ENCODE data around the gene MYO5A. TPM values are rescaled to one million over a fixed set of nuclear protein-coding genes. Genes with fewer than 3 reads are reported as not detected.
"Not testable (repeated sequence)": the region's sequence is repeated elsewhere in the genome, so short reads cannot be mapped to it uniquely, and the experiment has no call there.

MYO5A gene
- total and polyA plus RNA-seq, 4 donors, result 5.7 to 42.1 (median 22.0) TPM

DNA sequence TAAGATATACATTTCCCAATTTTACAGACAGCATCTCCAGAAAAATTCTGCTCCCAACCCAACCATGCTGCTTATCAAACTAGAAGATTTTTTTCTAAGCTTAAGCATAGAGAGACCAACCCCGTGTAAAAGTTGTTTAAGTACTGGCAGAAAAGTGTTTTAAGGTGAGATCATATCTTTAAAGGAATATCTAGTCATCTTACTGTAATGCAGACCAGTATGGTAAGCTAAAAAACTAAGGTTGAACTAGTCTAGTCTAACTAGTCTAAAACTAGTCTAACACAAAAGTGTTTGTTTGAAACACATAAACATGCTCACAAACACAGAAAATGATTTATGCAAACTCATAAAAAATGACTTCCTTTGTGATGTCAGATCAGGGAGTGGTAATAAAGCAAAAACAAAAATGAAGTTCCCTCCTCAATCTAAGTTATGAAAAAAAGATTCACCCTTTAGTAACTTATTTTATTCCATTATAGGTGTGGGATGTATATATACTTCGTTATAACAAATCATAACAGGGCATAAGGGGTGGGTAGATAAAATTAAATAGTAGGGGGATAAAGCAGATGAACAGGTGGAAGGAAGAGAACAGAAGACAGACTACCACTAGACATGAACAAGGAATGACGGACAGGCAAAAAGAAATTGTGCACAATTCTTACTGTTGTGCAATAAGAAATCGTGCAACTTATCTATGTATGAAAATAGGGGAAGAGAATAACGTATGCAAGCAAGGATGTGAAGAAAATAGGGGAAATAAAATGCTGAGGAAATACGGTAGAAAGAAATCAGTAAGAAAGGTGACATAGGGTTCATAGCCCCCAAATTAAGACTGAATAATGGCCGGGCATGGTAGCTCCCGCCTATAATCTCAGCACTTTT lies 10.0 kb downstream of the MYO5A start:
- DNase-seq (no peak), ATAC-seq (ENCODE audit: low FRiP score) (no peak)
- no peak overlapping the region for H3K4me3 ChIP-seq (ENCODE audit: low read length in 2 of 2)
- no peaks in the 10 kb centered on the region for H3K9me3 ChIP-seq (ENCODE audit: control insufficient read depth, low read length)
- no peaks in the 10 kb centered on the region for H3K27me3 ChIP-seq (ENCODE audit: control insufficient read depth in 1 of 2, insufficient read depth in 2 of 2, low read length in 1 of 2)
- WGBS, 2 donors, result 81 to 83% methylated on average over 8 of the region's 8 CpGs
- no peak overlapping the region for H3K27ac ChIP-seq (ENCODE audit: low read depth in 1 of 2, low read length in 2 of 2)
- intact Hi-C loops (cut with DNase I), result no loop called here
- H3K36me3 ChIP-seq (ENCODE audit: control insufficient read depth in 1 of 2, insufficient read depth in 2 of 2, low read length in 1 of 2), result no peaks in the 10 kb centered on the region
- H3K4me1 ChIP-seq (ENCODE audit: control insufficient read depth in 1 of 2, insufficient read depth in 2 of 2, low read length in 2 of 2), result no peaks in the 10 kb centered on the region

DNA sequence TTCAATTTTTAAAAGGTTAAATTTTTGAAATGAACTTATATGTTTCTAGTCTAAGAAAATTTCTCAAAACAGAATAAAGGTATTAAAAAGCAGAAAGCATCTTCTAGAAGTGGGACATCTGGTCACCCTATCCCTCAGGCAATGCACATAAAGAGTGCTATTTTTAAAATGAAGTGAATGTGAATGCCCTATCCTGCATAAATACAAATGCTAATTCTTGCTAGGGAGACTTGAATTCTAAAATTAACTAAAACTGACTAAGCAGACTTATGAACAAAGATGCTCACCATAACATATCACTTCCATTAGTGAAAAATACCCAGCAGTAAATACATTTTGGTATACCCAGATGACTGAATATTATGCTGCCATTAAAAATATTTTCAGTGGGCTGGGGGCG lies 11.7 kb downstream of the MYO5A start:
- no peak overlapping the region for H3K27ac ChIP-seq (ENCODE audit: low read depth in 1 of 2, low read length in 2 of 2)
- intact Hi-C loops (cut with DNase I), result no loop called here
- DNase-seq, result no peak
- no peak overlapping the region for H3K4me3 ChIP-seq (ENCODE audit: low read length in 2 of 2)
- H3K27me3 ChIP-seq (ENCODE audit: control insufficient read depth in 1 of 2, insufficient read depth in 2 of 2, low read length in 1 of 2), result no peaks in the 10 kb centered on the region
- WGBS, 2 donors, result 93 to 95% methylated on average over 1 of the region's 1 CpG
- H3K9me3 ChIP-seq (ENCODE audit: control insufficient read depth, low read length), result no peaks in the 10 kb centered on the region
- H3K4me1 ChIP-seq (ENCODE audit: control insufficient read depth in 1 of 2, insufficient read depth in 2 of 2, low read length in 2 of 2), result no peaks in the 10 kb centered on the region
- ATAC-seq (ENCODE audit: low FRiP score), result no peak
- no peaks in the 10 kb centered on the region for H3K36me3 ChIP-seq (ENCODE audit: control insufficient read depth in 1 of 2, insufficient read depth in 2 of 2, low read length in 1 of 2)

DNA sequence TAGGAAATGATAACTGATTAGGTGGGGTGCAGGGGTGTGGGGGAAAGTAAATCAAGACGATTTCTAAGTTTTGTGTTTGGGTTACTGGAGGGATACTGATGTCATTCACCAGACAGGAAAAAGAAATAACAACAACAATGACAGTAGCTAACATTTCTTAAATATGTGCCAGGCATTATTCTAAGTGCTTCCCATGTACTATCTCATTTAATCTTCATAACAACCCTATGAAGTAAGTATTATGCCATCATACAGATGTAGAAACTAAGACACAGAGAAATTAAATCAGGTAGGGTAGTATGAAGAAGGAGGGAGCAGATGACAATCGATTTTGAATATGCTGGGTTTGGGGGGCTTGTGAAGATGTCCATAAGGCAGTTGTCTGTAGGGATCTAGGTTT lies 13.3 kb downstream of the MYO5A start:
- Histone ChIP-seq H3K27ac (ENCODE audit: low read depth in 1 of 2, low read length in 2 of 2) (no peak overlapping the region), H3K9me3 (ENCODE audit: control insufficient read depth, low read length) (no peaks in the 10 kb centered on the region), H3K4me1 (ENCODE audit: control insufficient read depth in 1 of 2, insufficient read depth in 2 of 2, low read length in 2 of 2) (no peaks in the 10 kb centered on the region), H3K27me3 (ENCODE audit: control insufficient read depth in 1 of 2, insufficient read depth in 2 of 2, low read length in 1 of 2) (no peaks in the 10 kb centered on the region), H3K36me3 (ENCODE audit: control insufficient read depth in 1 of 2, insufficient read depth in 2 of 2, low read length in 1 of 2) (no peaks in the 10 kb centered on the region), H3K4me3 (ENCODE audit: low read length in 2 of 2) (no peak overlapping the region)
- intact Hi-C loops (cut with DNase I), result no loop called here
- DNase-seq (no peak), ATAC-seq (ENCODE audit: low FRiP score) (no peak)
- 82 to 98% methylated on average over 2 of the region's 2 CpGs for WGBS, 2 donors

DNA sequence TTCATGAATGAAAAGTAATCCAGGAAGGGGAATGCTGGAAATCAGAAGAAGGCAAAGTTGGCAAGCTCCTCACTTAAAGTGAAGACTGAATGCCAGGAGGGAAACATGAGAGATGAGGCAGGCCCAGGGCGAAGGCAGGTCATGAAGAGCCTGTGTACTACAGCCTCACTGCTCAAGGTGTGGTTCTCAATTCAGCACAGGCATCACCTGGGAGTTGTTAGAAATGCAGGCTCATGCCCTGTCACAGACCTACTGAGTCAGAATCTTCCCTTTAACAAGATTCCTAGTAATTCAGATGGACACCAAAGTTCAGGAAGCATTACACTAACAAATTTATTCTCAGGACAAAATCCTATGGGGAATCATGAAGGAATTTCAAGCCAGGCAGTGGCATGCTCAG lies 14.2 kb downstream of the MYO5A start:
- 79 to 93% methylated on average over 1 of the region's 1 CpG for WGBS, 2 donors
- intact Hi-C loops (cut with DNase I), result no loop called here
- no peak overlapping the region for H3K4me3 ChIP-seq (ENCODE audit: low read length in 2 of 2)
- ATAC-seq (ENCODE audit: low FRiP score), result no peak
- H3K36me3 ChIP-seq (ENCODE audit: control insufficient read depth in 1 of 2, insufficient read depth in 2 of 2, low read length in 1 of 2), result no peaks in the 10 kb centered on the region
- H3K27me3 ChIP-seq (ENCODE audit: control insufficient read depth in 1 of 2, insufficient read depth in 2 of 2, low read length in 1 of 2), result no peaks in the 10 kb centered on the region
- DNase-seq, result no peak
- H3K4me1 ChIP-seq (ENCODE audit: control insufficient read depth in 1 of 2, insufficient read depth in 2 of 2, low read length in 2 of 2), result no peaks in the 10 kb centered on the region
- no peaks in the 10 kb centered on the region for H3K9me3 ChIP-seq (ENCODE audit: control insufficient read depth, low read length)
- H3K27ac ChIP-seq (ENCODE audit: low read depth in 1 of 2, low read length in 2 of 2), result no peak overlapping the region

DNA sequence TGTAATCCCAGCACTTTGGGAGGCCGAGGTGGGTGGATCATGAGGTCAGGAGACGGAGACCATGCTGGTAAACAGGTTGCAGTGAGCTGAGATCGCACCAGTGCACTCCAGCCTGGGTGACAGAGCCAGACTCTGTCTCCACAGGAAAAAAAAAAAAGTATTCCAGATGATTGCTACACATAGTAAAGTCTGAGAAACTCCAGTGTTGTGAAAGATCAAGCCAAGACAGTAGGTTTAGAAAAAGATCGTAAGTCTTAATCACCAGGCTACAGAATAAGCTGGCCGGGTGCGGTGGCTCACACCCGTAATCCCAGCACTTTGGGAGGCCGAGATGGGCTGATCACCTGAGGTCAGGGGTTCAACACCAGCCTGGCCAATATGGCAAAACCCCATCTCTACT lies 15.8 kb downstream of the MYO5A start:
- H3K4me1 ChIP-seq (ENCODE audit: control insufficient read depth in 1 of 2, insufficient read depth in 2 of 2, low read length in 2 of 2); H3K36me3 ChIP-seq (ENCODE audit: control insufficient read depth in 1 of 2, insufficient read depth in 2 of 2, low read length in 1 of 2); intact Hi-C loops (cut with DNase I); H3K27me3 ChIP-seq (ENCODE audit: control insufficient read depth in 1 of 2, insufficient read depth in 2 of 2, low read length in 1 of 2); H3K9me3 ChIP-seq (ENCODE audit: control insufficient read depth, low read length); ATAC-seq (ENCODE audit: low FRiP score); DNase-seq; H3K27ac ChIP-seq (ENCODE audit: low read depth in 1 of 2, low read length in 2 of 2); H3K4me3 ChIP-seq (ENCODE audit: low read length in 2 of 2): not testable (repeated sequence)
- 93 to 94% methylated on average over 8 of the region's 8 CpGs for WGBS, 2 donors

DNA sequence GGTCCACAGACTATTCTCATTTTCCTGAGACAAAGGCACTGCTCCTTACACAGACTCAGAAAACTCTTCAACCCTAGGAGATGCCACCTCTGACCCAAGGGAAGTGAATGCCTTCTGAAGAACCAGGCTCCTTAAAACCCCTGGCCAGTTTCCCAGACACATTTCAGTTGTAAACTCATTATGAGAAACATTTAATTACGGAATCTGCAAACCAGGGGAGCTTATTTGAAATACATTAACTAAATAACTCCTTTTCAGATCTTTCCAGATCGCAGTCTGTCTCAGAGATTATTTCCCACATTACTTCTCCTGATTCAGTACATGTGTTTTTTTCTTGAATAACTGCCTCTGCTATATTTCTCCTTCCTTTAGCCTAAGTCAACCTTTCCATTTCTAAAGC lies 17.6 kb downstream of the MYO5A start:
- intact Hi-C loops (cut with DNase I), result no loop called here
- WGBS, 2 donors, result 89 to 90% methylated on average over 2 of the region's 2 CpGs

DNA sequence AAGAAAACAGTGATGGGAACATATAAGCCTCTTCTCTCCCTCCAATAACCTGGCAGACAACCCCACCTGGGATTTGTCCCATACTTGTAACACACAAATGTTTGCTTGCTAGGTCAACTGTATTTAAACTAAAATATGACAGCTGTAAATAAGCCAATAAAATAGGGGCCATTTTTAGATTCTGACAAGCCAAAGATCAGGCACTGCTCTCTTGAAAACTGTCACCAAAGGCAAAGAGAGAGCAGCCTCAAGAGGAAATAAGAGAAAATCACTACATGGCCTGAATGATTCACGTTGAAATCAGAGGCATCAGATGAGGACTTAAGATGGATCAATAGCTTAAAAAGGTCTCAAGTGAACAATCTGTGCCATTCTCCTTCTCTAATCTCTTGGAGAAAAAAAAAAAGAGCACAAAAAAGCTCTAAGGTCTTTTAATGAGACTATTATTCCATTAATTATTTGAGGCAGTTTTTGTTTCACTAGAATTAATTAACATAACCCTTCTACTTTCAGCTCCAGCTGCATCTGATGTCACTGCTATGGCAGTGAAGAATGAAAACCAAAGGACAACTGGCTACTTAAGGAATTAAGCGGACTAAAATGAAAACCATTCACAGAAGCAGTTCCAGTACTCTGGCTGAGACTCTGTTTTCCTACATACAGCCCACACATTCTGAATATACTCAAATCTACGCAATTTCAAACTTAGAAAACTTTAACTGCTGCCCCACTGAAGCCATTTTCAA lies 19.0 kb downstream of the MYO5A start:
- no peaks in the 10 kb centered on the region for H3K36me3 ChIP-seq (ENCODE audit: control insufficient read depth in 1 of 2, insufficient read depth in 2 of 2, low read length in 1 of 2)
- no peak for DNase-seq
- 86 to 89% methylated on average over 3 of the region's 3 CpGs for WGBS, 2 donors
- no peaks in the 10 kb centered on the region for H3K27me3 ChIP-seq (ENCODE audit: control insufficient read depth in 1 of 2, insufficient read depth in 2 of 2, low read length in 1 of 2)
- intact Hi-C loops (cut with DNase I), result no loop called here
- no peak for ATAC-seq (ENCODE audit: low FRiP score)
- no peaks in the 10 kb centered on the region for H3K4me1 ChIP-seq (ENCODE audit: control insufficient read depth in 1 of 2, insufficient read depth in 2 of 2, low read length in 2 of 2)
- no peaks in the 10 kb centered on the region for H3K9me3 ChIP-seq (ENCODE audit: control insufficient read depth, low read length)
- H3K27ac ChIP-seq (ENCODE audit: low read depth in 1 of 2, low read length in 2 of 2), result no peak overlapping the region
- H3K4me3 ChIP-seq (ENCODE audit: low read length in 2 of 2), result no peak overlapping the region

More for the DNA sequence above, 17.6 kb downstream of the MYO5A start:
- Histone ChIP-seq H3K4me3 (ENCODE audit: low read length in 2 of 2) (no peak overlapping the region), H3K27me3 (ENCODE audit: control insufficient read depth in 1 of 2, insufficient read depth in 2 of 2, low read length in 1 of 2) (no peaks in the 10 kb centered on the region), H3K9me3 (ENCODE audit: control insufficient read depth, low read length) (no peaks in the 10 kb centered on the region), H3K36me3 (ENCODE audit: control insufficient read depth in 1 of 2, insufficient read depth in 2 of 2, low read length in 1 of 2) (no peaks in the 10 kb centered on the region), H3K27ac (ENCODE audit: low read depth in 1 of 2, low read length in 2 of 2) (no peak overlapping the region), H3K4me1 (ENCODE audit: control insufficient read depth in 1 of 2, insufficient read depth in 2 of 2, low read length in 2 of 2) (no peaks in the 10 kb centered on the region)
- DNase-seq, result no peak
- ATAC-seq (ENCODE audit: low FRiP score), result no peak

DNA sequence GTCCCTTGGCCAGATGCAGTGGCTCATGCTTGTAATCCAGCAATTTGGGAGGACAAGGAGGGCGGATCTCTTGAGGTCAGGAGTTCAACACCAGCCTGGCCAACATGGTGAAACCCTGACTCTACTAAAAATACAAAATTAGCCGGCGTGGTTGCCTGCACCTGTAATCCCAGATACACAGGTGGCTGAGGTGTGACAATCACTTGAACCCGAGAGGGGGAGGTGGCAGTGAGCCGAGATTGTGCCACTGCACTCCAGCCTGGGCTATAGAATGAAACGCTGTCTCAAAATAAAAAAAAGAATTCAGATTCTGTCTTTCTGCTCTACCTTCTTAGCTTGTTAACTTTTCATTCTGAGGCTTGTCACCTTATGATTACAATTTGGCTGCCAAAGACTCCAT lies 22.1 kb downstream of the MYO5A start:
- no peak overlapping the region for H3K27ac ChIP-seq (ENCODE audit: low read depth in 1 of 2, low read length in 2 of 2)
- no peaks in the 10 kb centered on the region for H3K27me3 ChIP-seq (ENCODE audit: control insufficient read depth in 1 of 2, insufficient read depth in 2 of 2, low read length in 1 of 2)
- WGBS, 2 donors, result 81 to 90% methylated on average over 6 of the region's 6 CpGs
- H3K36me3 ChIP-seq (ENCODE audit: control insufficient read depth in 1 of 2, insufficient read depth in 2 of 2, low read length in 1 of 2), result no peaks in the 10 kb centered on the region
- no peaks in the 10 kb centered on the region for H3K9me3 ChIP-seq (ENCODE audit: control insufficient read depth, low read length)
- no peak for ATAC-seq (ENCODE audit: low FRiP score)
- intact Hi-C loops (cut with DNase I), result no loop called here
- no peak for DNase-seq
- no peaks in the 10 kb centered on the region for H3K4me1 ChIP-seq (ENCODE audit: control insufficient read depth in 1 of 2, insufficient read depth in 2 of 2, low read length in 2 of 2)
- H3K4me3 ChIP-seq (ENCODE audit: low read length in 2 of 2), result no peak overlapping the region

DNA sequence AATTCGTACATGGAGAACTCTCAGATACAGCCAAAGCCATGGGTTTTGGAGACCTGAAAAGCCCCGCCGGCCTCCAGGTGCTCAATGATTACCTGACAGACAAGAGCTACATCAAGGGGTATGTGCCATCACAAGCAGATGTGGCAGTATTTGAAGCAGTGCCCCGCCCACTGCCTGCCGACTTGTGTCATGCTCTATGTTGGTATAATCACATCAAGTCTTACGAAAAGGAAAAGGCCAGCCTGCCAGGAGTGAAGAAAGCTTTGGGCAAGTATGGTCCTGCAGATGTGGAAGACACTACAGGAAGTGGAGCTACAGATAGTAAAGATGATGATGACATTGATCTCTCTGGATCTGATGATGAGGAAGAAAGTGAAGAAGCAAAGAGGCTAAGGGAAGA lies 23.5 kb downstream of the MYO5A start:
- intact Hi-C loops (cut with DNase I), result no loop called here
- 94 to 95% methylated on average over 6 of the region's 6 CpGs for WGBS, 2 donors
- Histone ChIP-seq H3K27ac (ENCODE audit: low read depth in 1 of 2, low read length in 2 of 2) (no peak overlapping the region), H3K27me3 (ENCODE audit: control insufficient read depth in 1 of 2, insufficient read depth in 2 of 2, low read length in 1 of 2) (no peaks in the 10 kb centered on the region), H3K9me3 (ENCODE audit: control insufficient read depth, low read length) (no peaks in the 10 kb centered on the region), H3K4me1 (ENCODE audit: control insufficient read depth in 1 of 2, insufficient read depth in 2 of 2, low read length in 2 of 2) (no peaks in the 10 kb centered on the region), H3K36me3 (ENCODE audit: control insufficient read depth in 1 of 2, insufficient read depth in 2 of 2, low read length in 1 of 2) (no peaks in the 10 kb centered on the region), H3K4me3 (ENCODE audit: low read length in 2 of 2) (no peak overlapping the region)
- ATAC-seq (ENCODE audit: low FRiP score), result no peak
- DNase-seq, result peak in 1 of 2 donors; percentile 59
